Measurements from ENCODE around the gene PKMYT1.

PKMYT1 gene

DNA sequence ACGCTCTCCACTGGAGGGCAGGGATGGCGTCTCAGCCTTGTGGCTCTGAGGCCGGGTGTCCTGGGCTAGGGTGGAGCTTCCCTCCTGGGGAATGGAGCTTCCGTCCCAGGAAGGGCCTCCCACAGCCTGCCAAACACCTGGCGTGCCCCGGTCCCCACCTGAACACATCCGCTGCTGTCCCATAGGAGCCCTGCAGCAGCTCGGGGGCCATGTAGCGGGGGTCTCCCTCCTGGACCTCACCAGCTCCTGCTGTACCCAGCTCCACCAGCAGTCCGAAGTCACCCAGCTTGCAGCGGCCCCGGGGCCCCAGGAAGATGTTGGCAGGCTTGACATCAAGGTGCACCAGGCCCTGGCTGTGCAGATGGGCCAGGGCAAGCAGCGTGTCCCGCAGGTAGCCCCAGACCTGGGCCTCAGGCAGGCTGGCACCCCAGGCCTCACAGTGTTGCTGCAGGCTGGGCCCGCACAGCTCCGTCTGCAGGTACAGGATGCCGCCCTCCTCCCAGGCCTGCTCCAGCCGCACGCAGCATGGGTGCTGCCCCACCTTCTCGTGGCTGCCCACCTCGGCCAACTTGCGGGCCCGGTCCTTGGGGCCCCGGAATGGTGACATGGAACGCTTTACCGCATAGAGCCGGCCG, 5.0 kb downstream of the PKMYT1 start:
- DNase-seq (ENCODE audit: low read depth): no peak
- no peak overlapping the region for H3K4me3 ChIP-seq (ENCODE audit: low read depth, low read length)
- TF ChIP-seq POLR2A (IDR thresholded peaks at IDR 0.05; ENCODE audit: extremely low read depth, insufficient read length): no peak
- no peak for TF ChIP-seq MYC (IDR thresholded peaks at IDR 0.05; ENCODE audit: low read depth, low read length)
- TF ChIP-seq, protein P1, sequence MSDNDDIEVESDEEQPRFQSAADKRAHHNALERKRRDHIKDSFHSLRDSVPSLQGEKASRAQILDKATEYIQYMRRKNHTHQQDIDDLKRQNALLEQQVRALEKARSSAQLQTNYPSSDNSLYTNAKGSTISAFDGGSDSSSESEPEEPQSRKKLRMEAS (IDR thresholded peaks at IDR 0.05; ENCODE audit: low read depth, low read length): no peak
- TF ChIP-seq, protein P2, sequence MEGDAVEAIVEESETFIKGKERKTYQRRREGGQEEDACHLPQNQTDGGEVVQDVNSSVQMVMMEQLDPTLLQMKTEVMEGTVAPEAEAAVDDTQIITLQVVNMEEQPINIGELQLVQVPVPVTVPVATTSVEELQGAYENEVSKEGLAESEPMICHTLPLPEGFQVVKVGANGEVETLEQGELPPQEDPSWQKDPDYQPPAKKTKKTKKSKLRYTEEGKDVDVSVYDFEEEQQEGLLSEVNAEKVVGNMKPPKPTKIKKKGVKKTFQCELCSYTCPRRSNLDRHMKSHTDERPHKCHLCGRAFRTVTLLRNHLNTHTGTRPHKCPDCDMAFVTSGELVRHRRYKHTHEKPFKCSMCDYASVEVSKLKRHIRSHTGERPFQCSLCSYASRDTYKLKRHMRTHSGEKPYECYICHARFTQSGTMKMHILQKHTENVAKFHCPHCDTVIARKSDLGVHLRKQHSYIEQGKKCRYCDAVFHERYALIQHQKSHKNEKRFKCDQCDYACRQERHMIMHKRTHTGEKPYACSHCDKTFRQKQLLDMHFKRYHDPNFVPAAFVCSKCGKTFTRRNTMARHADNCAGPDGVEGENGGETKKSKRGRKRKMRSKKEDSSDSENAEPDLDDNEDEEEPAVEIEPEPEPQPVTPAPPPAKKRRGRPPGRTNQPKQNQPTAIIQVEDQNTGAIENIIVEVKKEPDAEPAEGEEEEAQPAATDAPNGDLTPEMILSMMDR (IDR thresholded peaks at IDR 0.05; ENCODE audit: low read depth, low read length): no peak

DNA sequence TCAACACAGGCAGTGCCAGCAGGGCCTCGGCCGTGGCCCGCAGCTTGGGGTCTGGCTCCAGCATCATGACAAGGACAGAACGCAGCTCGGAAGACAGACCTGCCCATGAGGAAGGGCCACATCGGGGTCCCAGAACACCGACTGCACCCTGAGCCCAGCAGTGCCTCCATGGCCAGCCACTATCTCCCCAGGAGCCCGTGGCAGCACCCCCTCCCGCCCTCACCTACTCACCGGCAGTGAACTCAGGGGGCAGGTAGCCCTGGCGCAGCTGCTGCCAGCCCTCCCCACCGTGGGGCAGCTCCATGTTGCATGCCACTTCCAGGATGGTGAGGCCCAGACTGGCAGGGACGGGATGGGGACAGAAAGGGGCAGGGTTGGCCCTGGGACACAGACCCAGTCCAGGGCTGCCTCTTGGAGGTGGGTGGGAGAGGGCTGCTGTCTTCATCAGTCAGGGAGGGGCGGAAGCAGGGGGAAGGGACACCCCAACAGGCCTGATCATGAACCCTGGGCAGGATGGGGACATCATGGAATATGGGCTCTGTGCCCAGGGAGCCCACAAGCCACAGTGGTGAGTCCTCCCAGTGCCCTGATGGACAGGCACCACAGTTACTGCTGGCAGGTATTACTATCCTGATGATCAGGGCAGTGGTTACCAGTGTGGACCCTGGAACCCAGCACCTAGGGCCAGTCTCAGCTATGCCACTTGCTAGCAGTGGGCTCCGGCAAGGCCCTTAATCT, 5.8 kb downstream of the PKMYT1 start:
- DNase-seq (ENCODE audit: low read depth): no peak
- TF ChIP-seq MYC (IDR thresholded peaks at IDR 0.05; ENCODE audit: low read depth, low read length): no peak
- H3K4me3 ChIP-seq (ENCODE audit: low read depth, low read length): no peak overlapping the region

DNA sequence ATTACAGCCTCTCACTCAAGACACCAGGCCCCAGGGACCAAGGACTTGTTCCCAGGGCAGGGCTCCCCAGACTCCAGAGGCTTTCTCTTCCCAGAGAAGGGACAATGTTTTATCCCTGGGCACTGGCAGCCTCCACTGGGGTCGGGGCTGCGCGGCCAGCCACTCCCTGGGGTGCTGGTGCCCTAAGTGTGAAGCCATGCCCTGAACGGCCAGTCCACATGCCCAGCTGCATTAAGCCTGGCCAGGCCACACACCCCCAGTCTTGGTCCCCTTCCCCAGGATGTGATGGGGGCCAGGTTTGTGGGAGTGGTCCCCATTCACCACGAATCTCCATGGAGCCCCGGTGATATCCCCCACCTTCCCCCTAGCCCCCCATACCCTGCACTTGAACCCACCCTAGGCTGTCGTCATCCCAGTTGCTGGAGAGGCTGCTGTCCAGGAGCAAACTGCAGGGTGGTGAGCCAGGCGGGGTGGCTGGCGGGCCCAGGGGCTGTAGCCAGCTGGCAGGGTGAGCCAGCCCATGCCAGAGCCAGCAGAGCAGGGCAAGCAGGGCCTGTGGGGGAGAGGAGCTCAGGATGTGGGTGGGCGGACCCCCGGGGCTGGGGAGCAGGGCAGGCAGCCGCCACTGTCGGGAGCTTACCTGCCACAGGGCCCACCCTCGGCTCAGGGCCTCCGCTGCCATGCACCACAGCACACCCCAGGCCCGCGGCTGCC, 6.5 kb downstream of the PKMYT1 start:
- TF ChIP-seq, protein P1 (IDR thresholded peaks at IDR 0.05; ENCODE audit: low read depth, low read length): no peak
- TF ChIP-seq POLR2A (IDR thresholded peaks at IDR 0.05; ENCODE audit: extremely low read depth, insufficient read length): no peak
- TF ChIP-seq MYC (IDR thresholded peaks at IDR 0.05; ENCODE audit: low read depth, low read length): no peak
- no peak overlapping the region for H3K4me3 ChIP-seq (ENCODE audit: low read depth, low read length)
- DNase-seq (ENCODE audit: low read depth): no peak

DNA sequence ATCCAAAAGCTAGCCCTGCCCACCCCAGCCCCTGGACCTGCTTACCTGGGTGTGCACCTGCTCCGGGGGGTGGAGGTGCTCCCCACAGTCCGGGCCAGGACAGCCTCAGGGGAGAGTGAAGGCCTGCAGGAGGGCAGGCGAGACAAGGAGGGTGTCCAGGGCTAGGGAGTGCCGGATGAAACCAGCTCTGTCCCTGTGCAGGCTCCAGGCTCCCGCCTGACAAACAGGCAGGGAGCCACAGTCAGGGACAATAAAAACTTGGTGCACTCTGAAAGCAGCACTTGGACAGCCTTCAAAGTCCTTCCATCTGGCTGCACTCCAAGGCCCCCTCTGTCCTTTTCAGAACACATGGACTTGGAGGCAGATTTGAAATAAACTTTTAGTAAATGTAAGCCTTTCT, 7.2 kb downstream of the PKMYT1 start:
- H3K4me3 ChIP-seq (ENCODE audit: low read depth, low read length): no peak overlapping the region
- no peak for TF ChIP-seq POLR2A (IDR thresholded peaks at IDR 0.05; ENCODE audit: extremely low read depth, insufficient read length)
- no peak for DNase-seq (ENCODE audit: low read depth)

DNA sequence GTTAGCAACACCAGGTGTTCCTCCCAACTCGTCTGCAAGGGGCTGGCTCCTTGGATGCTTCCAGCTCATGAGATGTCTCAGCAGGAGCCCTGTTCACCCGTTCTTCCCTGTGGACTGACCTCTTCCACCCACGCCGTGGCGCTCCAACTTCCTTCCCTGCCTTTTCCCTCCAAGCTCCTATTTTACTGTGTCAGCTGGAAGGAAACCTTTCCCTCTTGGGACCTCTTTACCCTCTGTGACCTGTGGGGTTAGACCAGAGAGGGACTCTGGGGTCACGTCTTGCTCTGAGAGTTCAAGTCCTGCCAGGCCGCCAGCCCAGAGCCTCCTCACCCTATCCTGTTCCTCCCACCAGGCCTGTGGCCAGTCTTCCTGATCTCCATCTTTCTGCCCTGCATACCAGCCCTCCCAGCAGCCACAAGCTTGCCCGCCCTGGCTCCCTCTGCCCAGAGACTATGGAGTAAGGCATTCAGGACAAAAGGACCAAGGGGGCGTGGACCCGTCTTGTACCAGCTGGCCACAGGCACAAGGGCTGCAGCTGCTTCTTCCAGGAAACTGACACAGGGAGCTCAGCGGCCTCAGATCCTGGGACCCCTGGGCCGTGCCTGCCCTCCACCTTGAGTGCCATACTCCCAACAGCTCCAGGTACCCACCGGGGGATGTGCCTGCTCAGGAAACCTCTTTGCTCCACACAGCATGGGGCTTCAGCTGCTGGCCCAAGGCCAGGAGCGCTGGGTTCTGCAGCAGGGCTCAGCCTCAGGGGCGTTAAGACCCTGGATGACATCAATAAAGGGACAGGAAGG, 8.1 kb downstream of the PKMYT1 start:
- peak; percentile 32 for DNase-seq (ENCODE audit: low read depth)
- TF ChIP-seq MYC (IDR thresholded peaks at IDR 0.05; ENCODE audit: low read depth, low read length): no peak
- TF ChIP-seq, protein P1 (IDR thresholded peaks at IDR 0.05; ENCODE audit: low read depth, low read length): no peak
- no peak for TF ChIP-seq POLR2A (IDR thresholded peaks at IDR 0.05; ENCODE audit: extremely low read depth, insufficient read length)
- TF ChIP-seq, protein P2 (IDR thresholded peaks at IDR 0.05; ENCODE audit: low read depth, low read length): no peak
- no peak overlapping the region for H3K4me3 ChIP-seq (ENCODE audit: low read depth, low read length)

DNA sequence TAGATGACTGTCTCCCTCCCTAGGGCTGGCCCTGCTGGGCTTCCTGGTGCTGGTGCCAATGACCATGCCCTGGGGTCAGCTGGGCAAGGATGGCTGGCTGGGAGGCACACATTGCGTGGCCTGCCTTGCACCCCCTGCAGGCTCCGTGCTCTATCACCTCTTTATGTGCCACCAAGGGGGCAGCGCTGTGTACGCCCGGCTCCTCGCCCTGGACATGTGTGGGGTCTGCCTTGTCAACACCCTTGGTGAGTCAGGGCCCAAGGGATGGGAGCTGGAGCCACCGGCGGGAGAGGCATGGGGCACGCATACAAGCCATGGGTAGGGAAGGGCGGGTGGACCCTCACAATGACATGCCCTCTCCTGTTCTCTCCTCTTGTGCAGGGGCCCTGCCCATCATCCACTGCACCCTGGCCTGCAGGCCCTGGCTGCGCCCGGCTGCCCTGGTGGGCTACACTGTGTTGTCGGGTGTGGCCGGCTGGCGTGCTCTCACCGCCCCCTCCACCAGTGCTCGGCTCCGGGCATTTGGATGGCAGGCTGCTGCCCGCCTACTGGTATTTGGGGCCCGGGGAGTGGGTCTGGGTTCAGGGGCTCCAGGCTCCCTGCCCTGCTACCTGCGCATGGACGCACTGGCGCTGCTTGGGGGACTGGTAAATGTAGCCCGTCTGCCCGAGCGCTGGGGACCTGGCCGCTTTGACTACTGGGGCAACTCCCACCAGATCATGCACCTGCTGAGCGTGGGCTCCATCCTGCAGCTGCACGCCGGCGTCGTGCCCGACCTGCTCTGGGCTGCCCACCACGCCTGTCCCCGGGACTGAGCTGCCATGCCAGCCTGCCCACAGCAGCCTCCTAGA, 8.9 kb downstream of the PKMYT1 start:
- H3K4me3 ChIP-seq (ENCODE audit: low read depth, low read length): no peak overlapping the region
- TF ChIP-seq, protein P1 (IDR thresholded peaks at IDR 0.05; ENCODE audit: low read depth, low read length): no peak
- TF ChIP-seq, protein P2 (IDR thresholded peaks at IDR 0.05; ENCODE audit: low read depth, low read length): no peak
- TF ChIP-seq MYC (IDR thresholded peaks at IDR 0.05; ENCODE audit: low read depth, low read length) (no peak), POLR2A (IDR thresholded peaks at IDR 0.05; ENCODE audit: extremely low read depth, insufficient read length) (peak; percentile 23)
- DNase-seq (ENCODE audit: low read depth): peak; percentile 43
